ENCODE results near the gene YWHAQ.

The YWHAQ gene

GRCh38 chr2:9552219-9553178, 78.3 kb downstream of the YWHAQ start:
- peak; percentile 32 to 96 (median 72) for DNase-seq

GRCh38 chr2:9550859-9551391, 79.9 kb downstream of the YWHAQ start:
- peak in 3 of 4 experiments; percentile 12 to 40 (median 34) for DNase-seq

GRCh38 chr2:9549420-9549819, 81.4 kb downstream of the YWHAQ start:
- no peak for DNase-seq

GRCh38 chr2:9548506-9548905, 82.3 kb downstream of the YWHAQ start:
- DNase-seq: peak in 3 of 4 experiments; percentile 22 to 81 (median 76)

GRCh38 chr2:9547262-9547991, 83.4 kb downstream of the YWHAQ start:
- DNase-seq: no peak

GRCh38 chr2:9545502-9545901, 85.3 kb downstream of the YWHAQ start:
- no peak for DNase-seq

GRCh38 chr2:9543557-9543956, 87.2 kb downstream of the YWHAQ start:
- peak in 3 of 4 experiments; percentile 25 to 37 (median 36) for DNase-seq

- DNase-seq: peak in 2 of 4 experiments; percentile 48 to 49
Measured at GRCh38 chr2:9539531-9539930, 91.3 kb downstream of the YWHAQ start.

- DNase-seq: peak; percentile 38 to 96 (median 69)
Measured at GRCh38 chr2:9538000-9538507, 92.7 kb downstream of the YWHAQ start.

- DNase-seq: no peak
Measured at GRCh38 chr2:9536504-9536903, 94.3 kb downstream of the YWHAQ start.

GRCh38 chr2:9535177-9535576, 95.6 kb downstream of the YWHAQ start:
- DNase-seq: peak in 2 of 4 experiments; percentile 32 to 34
